Measurements from ENCODE around the gene GAL3ST2. TPM values are rescaled to one million over a fixed set of nuclear protein-coding genes. Genes with fewer than 3 reads are reported as not detected.

GAL3ST2 gene
- polyA plus RNA-seq, 3 donors, result 0.22 to 0.40 (median 0.37) TPM

- no peak for DNase-seq (ENCODE audit: low read depth in 3 of 3, low spot score in 2 of 3)
Measured at GRCh38 chr2:241842620-241843211, 66.1 kb downstream of the GAL3ST2 start.

- no peak for DNase-seq (ENCODE audit: low read depth in 3 of 3, low spot score in 2 of 3)
Measured at GRCh38 chr2:241843321-241844065, 66.9 kb downstream of the GAL3ST2 start.

- peak in 2 of 3 donors; percentile 36 to 38 for DNase-seq (ENCODE audit: low read depth in 3 of 3, low spot score in 2 of 3)
Measured at GRCh38 chr2:241844066-241844728, 67.6 kb downstream of the GAL3ST2 start.

GRCh38 chr2:241844831-241845578 is 68.4 kb downstream of the GAL3ST2 start:
- no peak for DNase-seq (ENCODE audit: low read depth in 3 of 3, low spot score in 2 of 3)

GRCh38 chr2:241846406-241846805 is 69.8 kb downstream of the GAL3ST2 start:
- DNase-seq (ENCODE audit: low read depth in 3 of 3, low spot score in 2 of 3), result no peak

- no peak for DNase-seq (ENCODE audit: low read depth in 3 of 3, low spot score in 2 of 3)
Measured at GRCh38 chr2:241848761-241849615, 72.4 kb downstream of the GAL3ST2 start.

GRCh38 chr2:241849616-241850543 is 73.3 kb downstream of the GAL3ST2 start:
- no peak for DNase-seq (ENCODE audit: low read depth in 3 of 3, low spot score in 2 of 3)

GRCh38 chr2:241850544-241851324 is 74.1 kb downstream of the GAL3ST2 start:
- no peak for DNase-seq (ENCODE audit: low read depth in 3 of 3, low spot score in 2 of 3)

- DNase-seq (ENCODE audit: low read depth in 3 of 3, low spot score in 2 of 3), result no peak
Measured at GRCh38 chr2:241851325-241852115, 74.9 kb downstream of the GAL3ST2 start.

GRCh38 chr2:241852116-241852980 is 75.7 kb downstream of the GAL3ST2 start:
- DNase-seq (ENCODE audit: low read depth in 3 of 3, low spot score in 2 of 3), result no peak

GRCh38 chr2:241852981-241853631 is 76.5 kb downstream of the GAL3ST2 start:
- DNase-seq (ENCODE audit: low read depth in 3 of 3, low spot score in 2 of 3), result no peak

Other genes with a start within 250 kb of the GAL3ST2 start
- 10 to 100 TPM; 15.9 to 20.4 (median 20.0) TPM for gene BOK, start 218.1 kb upstream of the GAL3ST2 start, polyA plus RNA-seq (ENCODE audit: insufficient read length in 3 of 3)
- gene THAP4, start 139.7 kb upstream of the GAL3ST2 start, polyA plus RNA-seq (ENCODE audit: insufficient read length in 3 of 3), result 10 to 100 TPM; 57.9 to 69.0 (median 58.4) TPM
- 10 to 100 TPM; 60.7 to 65.5 (median 61.1) TPM for gene ATG4B, start 139.1 kb upstream of the GAL3ST2 start, polyA plus RNA-seq (ENCODE audit: insufficient read length in 3 of 3)
- gene DTYMK, start 90.0 kb upstream of the GAL3ST2 start, polyA plus RNA-seq (ENCODE audit: insufficient read length in 3 of 3), result 10 to 100 TPM; 32.7 to 39.0 (median 37.4) TPM
- 10 to 100 TPM; 37.5 to 43.5 (median 40.0) TPM for gene ING5, start 74.8 kb upstream of the GAL3ST2 start, polyA plus RNA-seq (ENCODE audit: insufficient read length in 3 of 3)
- gene D2HGDH, start 42.2 kb upstream of the GAL3ST2 start, polyA plus RNA-seq (ENCODE audit: insufficient read length in 3 of 3), result 10 to 100 TPM; 27.5 to 38.9 (median 28.1) TPM
- gene NEU4, start 32.4 kb downstream of the GAL3ST2 start, polyA plus RNA-seq (ENCODE audit: insufficient read length in 3 of 3), result 1 to 10 TPM in 2 of 3 donors, under 1 TPM in 1; 0.92 to 1.8 (median 1.3) TPM
- under 1 TPM in 1 of 3 donors, not detected in 2; 0.15 TPM for gene PDCD1, start 82.1 kb downstream of the GAL3ST2 start, polyA plus RNA-seq (ENCODE audit: insufficient read length in 3 of 3)
- gene RTP5, start 92.9 kb downstream of the GAL3ST2 start, polyA plus RNA-seq (ENCODE audit: insufficient read length in 3 of 3), result not detected

All from right renal cortex interstitium (tissue), 3 donors.